ENCODE measurements around the gene PPIL1. TPM values are rescaled to one million over a fixed set of nuclear protein-coding genes. Genes with fewer than 3 reads are reported as not detected.

Gene PPIL1
- polyA plus RNA-seq, 1 donor from 2014 or later = 104 TPM

GRCh38 chr6:36807750-36808149, 66.9 kb downstream of the PPIL1 start:
- Histone ChIP-seq H3K4me2 (ENCODE audit: low read length) (no peak overlapping the region), H4K20me1 (ENCODE audit: insufficient read depth) (no peaks in the 10 kb centered on the region), H3K9me3 (ENCODE audit: low read length) (no peaks in the 10 kb centered on the region), H3K4me3 (ENCODE audit: low read length) (no peak overlapping the region), H3K9me2 (ENCODE audit: insufficient read depth, low read length) (no peaks in the 10 kb centered on the region), H3K36me3 (ENCODE audit: insufficient read depth, low read length) (no peaks in the 10 kb centered on the region), H3K27ac (ENCODE audit: low read length) (no peak overlapping the region), H3K27me3 (ENCODE audit: insufficient read depth, low read depth, low read length) (no peaks in the 10 kb centered on the region), H2AFZ (ENCODE audit: low read depth, low read length) (no peak overlapping the region), H3K9ac (ENCODE audit: low read length) (no peak overlapping the region), H3K79me2 (replicated peaks; ENCODE audit: insufficient read depth, low read length) (no peaks in the 10 kb centered on the region), H3F3A (ENCODE audit: insufficient read depth, low read length, poor library complexity, severe bottlenecking) (no peaks in the 10 kb centered on the region)
- TF ChIP-seq SMC3 (conservative IDR thresholded peaks at IDR 0.05; ENCODE audit: poor library complexity) = no peak

- no peak overlapping the region for H2AFZ ChIP-seq (ENCODE audit: low read depth, low read length)
- H3K79me2 ChIP-seq (replicated peaks; ENCODE audit: insufficient read depth, low read length) = no peaks in the 10 kb centered on the region
Measured at GRCh38 chr6:36807143-36807542, 67.5 kb downstream of the PPIL1 start.

GRCh38 chr6:36805917-36806316, 68.7 kb downstream of the PPIL1 start:
- no peak overlapping the region for H2AFZ ChIP-seq (ENCODE audit: low read depth, low read length)
- no peaks in the 10 kb centered on the region for H3F3A ChIP-seq (ENCODE audit: insufficient read depth, low read length, poor library complexity, severe bottlenecking)

More at GRCh38 chr6:36807143-36807542, 67.5 kb downstream of the PPIL1 start:
- no peak overlapping the region for H3K27ac ChIP-seq (ENCODE audit: low read length)
- H3F3A ChIP-seq (ENCODE audit: insufficient read depth, low read length, poor library complexity, severe bottlenecking) = no peaks in the 10 kb centered on the region
- no peaks in the 10 kb centered on the region for H3K36me3 ChIP-seq (ENCODE audit: insufficient read depth, low read length)
- no peaks in the 10 kb centered on the region for H4K20me1 ChIP-seq (ENCODE audit: insufficient read depth)
- H3K4me3 ChIP-seq (ENCODE audit: low read length) = no peak overlapping the region
- TF ChIP-seq EP300 (conservative IDR thresholded peaks at IDR 0.05; ENCODE audit: poor library complexity, severe bottlenecking) (no peak), SMC3 (conservative IDR thresholded peaks at IDR 0.05; ENCODE audit: poor library complexity) (no peak), CTCF (IDR thresholded peaks at IDR 0.05; ENCODE audit: poor library complexity, severe bottlenecking) (no peak), POLR2AphosphoS5 (IDR thresholded peaks at IDR 0.05) (no peak), MXI1 (conservative IDR thresholded peaks at IDR 0.05; ENCODE audit: poor library complexity, severe bottlenecking) (no peak)
- H3K9ac ChIP-seq (ENCODE audit: low read length) = no peak overlapping the region
- no peaks in the 10 kb centered on the region for H3K27me3 ChIP-seq (ENCODE audit: insufficient read depth, low read depth, low read length)
- no peak overlapping the region for H3K4me2 ChIP-seq (ENCODE audit: low read length)
- no peaks in the 10 kb centered on the region for H3K9me3 ChIP-seq (ENCODE audit: low read length)
- no peaks in the 10 kb centered on the region for H3K9me2 ChIP-seq (ENCODE audit: insufficient read depth, low read length)

More at GRCh38 chr6:36805917-36806316, 68.7 kb downstream of the PPIL1 start:
- Histone ChIP-seq H3K9ac (ENCODE audit: low read length) (peak overlapping the region; percentile 57), H3K4me2 (ENCODE audit: low read length) (no peak overlapping the region), H3K27me3 (ENCODE audit: insufficient read depth, low read depth, low read length) (no peaks in the 10 kb centered on the region), H4K20me1 (ENCODE audit: insufficient read depth) (no peaks in the 10 kb centered on the region), H3K36me3 (ENCODE audit: insufficient read depth, low read length) (no peaks in the 10 kb centered on the region), H3K9me3 (ENCODE audit: low read length) (no peaks in the 10 kb centered on the region), H3K79me2 (replicated peaks; ENCODE audit: insufficient read depth, low read length) (no peaks in the 10 kb centered on the region), H3K27ac (ENCODE audit: low read length) (peak overlapping the region; percentile 88), H3K9me2 (ENCODE audit: insufficient read depth, low read length) (no peaks in the 10 kb centered on the region), H3K4me3 (ENCODE audit: low read length) (peak overlapping the region; percentile 53)
- TF ChIP-seq MXI1 (conservative IDR thresholded peaks at IDR 0.05; ENCODE audit: poor library complexity, severe bottlenecking) (no peak), CTCF (IDR thresholded peaks at IDR 0.05; ENCODE audit: poor library complexity, severe bottlenecking) (no peak), POLR2AphosphoS5 (IDR thresholded peaks at IDR 0.05) (no peak), EZH2 (IDR thresholded peaks at IDR 0.05; ENCODE audit: borderline replicate concordance, insufficient read depth, low read length, poor library complexity, severe bottlenecking) (no peak), REST (IDR thresholded peaks at IDR 0.05; ENCODE audit: borderline replicate concordance) (no peak), TAF1 (IDR thresholded peaks at IDR 0.05; ENCODE audit: low read depth) (no peak), RAD21 (conservative IDR thresholded peaks at IDR 0.05) (no peak), EP300 (conservative IDR thresholded peaks at IDR 0.05; ENCODE audit: poor library complexity, severe bottlenecking) (no peak), SMC3 (conservative IDR thresholded peaks at IDR 0.05; ENCODE audit: poor library complexity) (no peak)

All from neural cell (in vitro differentiated cells).